ENCODE data around the gene MAPK9.

GRCh38 chr5:180208038-180208434, 83.8 kb downstream of the MAPK9 start:
- TF ChIP-seq EZH2 (IDR thresholded peaks at IDR 0.05; ENCODE audit: insufficient read depth, poor library complexity, severe bottlenecking) (no peak), EZH2phosphoT487 (IDR thresholded peaks at IDR 0.05; ENCODE audit: insufficient read depth, low read depth) (no peak)
